ENCODE measurements around the gene POLN. TPM values are rescaled to one million over a fixed set of nuclear protein-coding genes. Genes with fewer than 3 reads are reported as not detected.

The POLN gene
- total and polyA plus RNA-seq, 2 experiments from 2014 or later: 1.8 to 4.0 TPM

DNA sequence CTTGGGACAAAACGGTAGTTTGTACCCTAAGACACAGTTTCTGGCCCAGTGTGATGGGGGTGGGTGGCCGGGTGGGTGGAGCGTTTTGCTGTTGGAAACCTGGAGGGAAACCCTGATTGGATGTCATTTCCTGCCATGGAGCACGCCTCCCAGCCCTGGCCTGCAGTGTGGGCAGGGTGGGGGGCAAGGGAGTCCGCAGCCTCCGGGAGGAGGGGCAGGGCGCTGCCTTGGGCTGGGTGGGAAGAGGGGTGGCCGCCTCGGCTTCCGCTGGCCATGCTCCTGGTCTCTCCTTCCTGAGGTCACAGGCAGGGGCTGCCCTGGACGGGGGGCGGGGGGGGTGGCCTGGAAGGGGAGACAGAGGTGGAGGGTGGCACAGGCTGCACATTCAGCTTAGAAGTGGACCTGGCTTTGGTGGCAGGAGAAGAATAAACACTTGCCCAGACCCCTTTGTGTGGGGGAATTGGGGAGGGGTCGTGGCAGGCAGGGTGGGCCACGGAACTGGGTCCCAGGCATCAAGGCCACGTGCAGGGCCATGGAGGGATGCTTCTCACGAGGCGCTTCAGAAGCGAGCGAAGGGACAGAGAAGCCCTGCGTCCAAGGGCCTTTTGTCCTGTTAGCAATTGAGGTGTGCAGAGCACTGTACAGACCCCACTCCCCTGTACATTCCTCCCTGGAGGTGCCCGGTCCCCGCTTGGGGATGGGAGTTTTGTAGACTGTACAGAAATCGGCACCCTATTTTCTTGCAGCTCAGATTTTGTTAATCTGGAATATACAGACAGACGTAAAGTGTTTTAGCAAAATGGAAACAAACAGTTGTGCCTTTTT is 176.6 kb downstream of the POLN start:
- Histone ChIP-seq H2AFZ (no peak overlapping the region), H3K36me3 (ENCODE audit: insufficient read depth) (no peaks in the 10 kb centered on the region), H4K20me1 (replicated peaks; ENCODE audit: insufficient read depth) (no peaks in the 10 kb centered on the region), H3K4me2 (no peak overlapping the region), H3K27ac (ENCODE audit: low read depth) (no peak overlapping the region), H3K27me3 (ENCODE audit: insufficient read depth) (peaks cover 21% of the 10 kb centered on the region), H3K4me3 (no peak overlapping the region), H3K9me2 (ENCODE audit: insufficient read depth) (no peaks in the 10 kb centered on the region), H3K79me2 (replicated peaks; ENCODE audit: insufficient read depth) (no peaks in the 10 kb centered on the region), H3F3A (replicated peaks; ENCODE audit: low read depth) (peaks cover 6% of the 10 kb centered on the region; the same call in 1 of the 2 replicates), H3K4me1 (ENCODE audit: insufficient read depth) (no peaks in the 10 kb centered on the region; the same call in 1 of the 2 replicates)
- H3K27ac Mint-ChIP-seq: no peak overlapping the region
- no peak for DNase-seq (ENCODE audit: low spot score)
- H3K36me3 Mint-ChIP-seq (ENCODE audit: low read depth): peaks cover 3% of the 10 kb centered on the region; the same call in 1 of the 3 replicates
- H3K4me1 Mint-ChIP-seq: peaks cover 8% of the 10 kb centered on the region
- no peaks in the 10 kb centered on the region for H3K9me3 Mint-ChIP-seq
- ATAC-seq: no peak
- no peak overlapping the region for H3K4me3 Mint-ChIP-seq
- H3K27me3 Mint-ChIP-seq (ENCODE audit: insufficient read depth, low read depth, poor library complexity): peaks cover 25% of the 10 kb centered on the region
- no peak for TF ChIP-seq NANOG (IDR thresholded peaks at IDR 0.05; ENCODE audit: borderline replicate concordance)
- TF ChIP-seq, protein P1, sequence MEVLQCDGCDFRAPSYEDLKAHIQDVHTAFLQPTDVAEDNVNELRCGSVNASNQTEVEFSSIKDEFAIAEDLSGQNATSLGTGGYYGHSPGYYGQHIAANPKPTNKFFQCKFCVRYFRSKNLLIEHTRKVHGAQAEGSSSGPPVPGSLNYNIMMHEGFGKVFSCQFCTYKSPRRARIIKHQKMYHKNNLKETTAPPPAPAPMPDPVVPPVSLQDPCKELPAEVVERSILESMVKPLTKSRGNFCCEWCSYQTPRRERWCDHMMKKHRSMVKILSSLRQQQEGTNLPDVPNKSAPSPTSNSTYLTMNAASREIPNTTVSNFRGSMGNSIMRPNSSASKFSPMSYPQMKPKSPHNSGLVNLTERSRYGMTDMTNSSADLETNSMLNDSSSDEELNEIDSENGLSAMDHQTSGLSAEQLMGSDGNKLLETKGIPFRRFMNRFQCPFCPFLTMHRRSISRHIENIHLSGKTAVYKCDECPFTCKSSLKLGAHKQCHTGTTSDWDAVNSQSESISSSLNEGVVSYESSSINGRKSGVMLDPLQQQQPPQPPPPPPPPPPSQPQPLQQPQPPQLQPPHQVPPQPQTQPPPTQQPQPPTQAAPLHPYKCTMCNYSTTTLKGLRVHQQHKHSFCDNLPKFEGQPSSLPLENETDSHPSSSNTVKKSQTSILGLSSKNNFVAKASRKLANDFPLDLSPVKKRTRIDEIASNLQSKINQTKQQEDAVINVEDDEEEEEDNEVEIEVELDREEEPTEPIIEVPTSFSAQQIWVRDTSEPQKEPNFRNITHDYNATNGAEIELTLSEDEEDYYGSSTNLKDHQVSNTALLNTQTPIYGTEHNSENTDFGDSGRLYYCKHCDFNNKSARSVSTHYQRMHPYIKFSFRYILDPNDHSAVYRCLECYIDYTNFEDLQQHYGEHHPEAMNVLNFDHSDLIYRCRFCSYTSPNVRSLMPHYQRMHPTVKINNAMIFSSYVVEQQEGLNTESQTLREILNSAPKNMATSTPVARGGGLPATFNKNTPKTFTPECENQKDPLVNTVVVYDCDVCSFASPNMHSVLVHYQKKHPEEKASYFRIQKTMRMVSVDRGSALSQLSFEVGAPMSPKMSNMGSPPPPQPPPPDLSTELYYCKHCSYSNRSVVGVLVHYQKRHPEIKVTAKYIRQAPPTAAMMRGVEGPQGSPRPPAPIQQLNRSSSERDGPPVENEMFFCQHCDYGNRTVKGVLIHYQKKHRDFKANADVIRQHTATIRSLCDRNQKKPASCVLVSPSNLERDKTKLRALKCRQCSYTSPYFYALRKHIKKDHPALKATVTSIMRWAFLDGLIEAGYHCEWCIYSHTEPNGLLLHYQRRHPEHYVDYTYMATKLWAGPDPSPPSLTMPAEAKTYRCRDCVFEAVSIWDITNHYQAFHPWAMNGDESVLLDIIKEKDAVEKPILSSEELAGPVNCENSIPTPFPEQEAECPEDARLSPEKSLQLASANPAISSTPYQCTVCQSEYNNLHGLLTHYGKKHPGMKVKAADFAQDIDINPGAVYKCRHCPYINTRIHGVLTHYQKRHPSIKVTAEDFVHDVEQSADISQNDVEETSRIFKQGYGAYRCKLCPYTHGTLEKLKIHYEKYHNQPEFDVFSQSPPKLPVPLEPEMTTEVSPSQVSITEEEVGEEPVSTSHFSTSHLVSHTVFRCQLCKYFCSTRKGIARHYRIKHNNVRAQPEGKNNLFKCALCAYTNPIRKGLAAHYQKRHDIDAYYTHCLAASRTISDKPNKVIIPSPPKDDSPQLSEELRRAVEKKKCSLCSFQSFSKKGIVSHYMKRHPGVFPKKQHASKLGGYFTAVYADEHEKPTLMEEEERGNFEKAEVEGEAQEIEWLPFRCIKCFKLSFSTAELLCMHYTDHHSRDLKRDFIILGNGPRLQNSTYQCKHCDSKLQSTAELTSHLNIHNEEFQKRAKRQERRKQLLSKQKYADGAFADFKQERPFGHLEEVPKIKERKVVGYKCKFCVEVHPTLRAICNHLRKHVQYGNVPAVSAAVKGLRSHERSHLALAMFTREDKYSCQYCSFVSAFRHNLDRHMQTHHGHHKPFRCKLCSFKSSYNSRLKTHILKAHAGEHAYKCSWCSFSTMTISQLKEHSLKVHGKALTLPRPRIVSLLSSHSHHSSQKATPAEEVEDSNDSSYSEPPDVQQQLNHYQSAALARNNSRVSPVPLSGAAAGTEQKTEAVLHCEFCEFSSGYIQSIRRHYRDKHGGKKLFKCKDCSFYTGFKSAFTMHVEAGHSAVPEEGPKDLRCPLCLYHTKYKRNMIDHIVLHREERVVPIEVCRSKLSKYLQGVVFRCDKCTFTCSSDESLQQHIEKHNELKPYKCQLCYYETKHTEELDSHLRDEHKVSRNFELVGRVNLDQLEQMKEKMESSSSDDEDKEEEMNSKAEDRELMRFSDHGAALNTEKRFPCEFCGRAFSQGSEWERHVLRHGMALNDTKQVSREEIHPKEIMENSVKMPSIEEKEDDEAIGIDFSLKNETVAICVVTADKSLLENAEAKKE (CRISPR knock-in tag; IDR thresholded peaks at IDR 0.05): no peak

DNA sequence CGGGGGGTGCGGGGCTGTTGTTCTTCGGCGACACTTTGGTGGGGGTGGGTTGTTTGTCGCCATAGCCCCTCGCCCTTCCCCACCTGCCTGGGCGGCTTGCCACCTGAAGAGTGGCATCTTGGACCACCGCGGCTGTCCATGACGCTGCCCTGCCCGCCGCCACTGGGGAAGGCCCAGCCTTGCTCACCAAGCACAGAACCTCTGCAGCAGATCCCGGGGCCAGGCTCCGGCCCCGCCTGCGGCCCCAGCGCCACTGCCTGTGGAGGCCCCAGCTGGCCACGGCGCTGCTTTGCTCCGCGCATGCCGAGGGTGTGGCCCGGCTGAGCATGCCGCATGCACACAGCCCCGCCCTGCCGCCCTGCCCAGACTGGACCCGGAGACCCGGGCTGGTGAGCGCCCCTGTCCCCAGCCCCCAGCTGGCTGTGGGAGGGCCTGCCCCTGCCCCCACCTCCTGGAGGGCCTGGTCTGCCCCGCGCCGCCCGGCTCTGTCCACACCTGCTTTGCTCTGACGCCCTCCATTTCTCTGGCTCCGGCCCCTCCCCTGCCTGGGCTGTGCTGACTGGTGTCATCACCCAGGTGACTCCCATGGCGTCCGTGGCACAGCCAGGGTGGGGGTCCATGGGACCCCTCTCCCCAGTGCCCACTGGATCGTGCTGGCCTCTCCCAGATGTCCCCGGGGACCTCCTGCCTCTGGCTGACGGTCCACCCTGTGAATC is 177.5 kb downstream of the POLN start:
- H3K4me3 ChIP-seq: no peak overlapping the region

More for the DNA sequence above, 177.5 kb downstream of the POLN start:
- Mint-ChIP-seq H3K27me3 (ENCODE audit: insufficient read depth, low read depth, poor library complexity) (peaks cover 27% of the 10 kb centered on the region), H3K9me3 (no peaks in the 10 kb centered on the region), H3K27ac (no peak overlapping the region), H3K4me1 (peaks cover 8% of the 10 kb centered on the region), H3K36me3 (ENCODE audit: low read depth) (peaks cover 3% of the 10 kb centered on the region; the same call in 1 of the 3 replicates), H3K4me3 (no peak overlapping the region)
- TF ChIP-seq ZNF114 (CRISPR knock-in tag; IDR thresholded peaks at IDR 0.05): no peak
- no peak for TF ChIP-seq JUNB (IDR thresholded peaks at IDR 0.05; ENCODE audit: unreplicated experiment)
- TF ChIP-seq EZH2 (IDR thresholded peaks at IDR 0.05; ENCODE audit: low read depth, unreplicated experiment): no peak
- TF ChIP-seq, protein P2, sequence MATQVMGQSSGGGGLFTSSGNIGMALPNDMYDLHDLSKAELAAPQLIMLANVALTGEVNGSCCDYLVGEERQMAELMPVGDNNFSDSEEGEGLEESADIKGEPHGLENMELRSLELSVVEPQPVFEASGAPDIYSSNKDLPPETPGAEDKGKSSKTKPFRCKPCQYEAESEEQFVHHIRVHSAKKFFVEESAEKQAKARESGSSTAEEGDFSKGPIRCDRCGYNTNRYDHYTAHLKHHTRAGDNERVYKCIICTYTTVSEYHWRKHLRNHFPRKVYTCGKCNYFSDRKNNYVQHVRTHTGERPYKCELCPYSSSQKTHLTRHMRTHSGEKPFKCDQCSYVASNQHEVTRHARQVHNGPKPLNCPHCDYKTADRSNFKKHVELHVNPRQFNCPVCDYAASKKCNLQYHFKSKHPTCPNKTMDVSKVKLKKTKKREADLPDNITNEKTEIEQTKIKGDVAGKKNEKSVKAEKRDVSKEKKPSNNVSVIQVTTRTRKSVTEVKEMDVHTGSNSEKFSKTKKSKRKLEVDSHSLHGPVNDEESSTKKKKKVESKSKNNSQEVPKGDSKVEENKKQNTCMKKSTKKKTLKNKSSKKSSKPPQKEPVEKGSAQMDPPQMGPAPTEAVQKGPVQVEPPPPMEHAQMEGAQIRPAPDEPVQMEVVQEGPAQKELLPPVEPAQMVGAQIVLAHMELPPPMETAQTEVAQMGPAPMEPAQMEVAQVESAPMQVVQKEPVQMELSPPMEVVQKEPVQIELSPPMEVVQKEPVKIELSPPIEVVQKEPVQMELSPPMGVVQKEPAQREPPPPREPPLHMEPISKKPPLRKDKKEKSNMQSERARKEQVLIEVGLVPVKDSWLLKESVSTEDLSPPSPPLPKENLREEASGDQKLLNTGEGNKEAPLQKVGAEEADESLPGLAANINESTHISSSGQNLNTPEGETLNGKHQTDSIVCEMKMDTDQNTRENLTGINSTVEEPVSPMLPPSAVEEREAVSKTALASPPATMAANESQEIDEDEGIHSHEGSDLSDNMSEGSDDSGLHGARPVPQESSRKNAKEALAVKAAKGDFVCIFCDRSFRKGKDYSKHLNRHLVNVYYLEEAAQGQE (IDR thresholded peaks at IDR 0.05; ENCODE audit: unreplicated experiment): no peak
- no peak for TF ChIP-seq STAT1 (IDR thresholded peaks at IDR 0.05; ENCODE audit: unreplicated experiment)
- Histone ChIP-seq H4K20me1 (replicated peaks; ENCODE audit: insufficient read depth) (no peaks in the 10 kb centered on the region), H3K36me3 (ENCODE audit: insufficient read depth) (no peaks in the 10 kb centered on the region), H3K27me3 (ENCODE audit: insufficient read depth) (peaks cover 27% of the 10 kb centered on the region), H3K27ac (ENCODE audit: low read depth) (no peak overlapping the region), H3K4me2 (no peak overlapping the region), H3K9me2 (ENCODE audit: insufficient read depth) (no peaks in the 10 kb centered on the region), H3F3A (replicated peaks; ENCODE audit: low read depth) (peaks cover 6% of the 10 kb centered on the region; the same call in 1 of the 2 replicates), H3K4me1 (ENCODE audit: insufficient read depth) (no peaks in the 10 kb centered on the region; the same call in 1 of the 2 replicates), H2AFZ (no peak overlapping the region), H3K79me2 (replicated peaks; ENCODE audit: insufficient read depth) (no peaks in the 10 kb centered on the region)
- no peak for ATAC-seq
- DNase-seq (ENCODE audit: low spot score): no peak
